HG02642 (cell line): ENCODE measurements around the gene ARL3.
"Not testable (repeated sequence)": the region's sequence is repeated elsewhere in the genome, so short reads cannot be mapped to it uniquely, and the experiment has no call there.

ENCODE experiments used
- ATAC-seq: cut with Tn5 transposase; IDR thresholded peaks from one replicate; pipeline ENCODE4 v1.9.1; 2021; ENCODE audit warnings: mild to moderate bottlenecking; ENCODE audit not compliant: unreplicated experiment, poor library complexity

Gene ARL3

DNA sequence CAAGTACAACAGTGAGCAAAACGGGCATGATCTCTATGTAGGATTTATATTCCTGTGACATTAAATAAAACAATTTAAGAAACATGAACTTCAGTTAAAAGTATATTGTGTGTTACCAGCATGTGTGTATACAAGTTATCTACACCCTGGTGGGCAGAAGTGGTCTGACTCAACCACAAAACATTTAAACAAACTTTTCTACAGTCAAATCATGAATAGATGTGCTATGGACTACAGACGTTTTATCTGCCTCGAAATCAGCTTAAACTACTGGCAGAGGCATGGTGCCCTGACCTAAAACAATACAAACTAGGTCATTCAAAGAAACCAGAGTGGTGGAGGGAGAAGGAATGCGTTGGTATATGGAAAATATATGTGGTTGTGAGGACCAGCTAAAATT is 3.6 kb downstream of the ARL3 start:
- no peak for ATAC-seq

DNA sequence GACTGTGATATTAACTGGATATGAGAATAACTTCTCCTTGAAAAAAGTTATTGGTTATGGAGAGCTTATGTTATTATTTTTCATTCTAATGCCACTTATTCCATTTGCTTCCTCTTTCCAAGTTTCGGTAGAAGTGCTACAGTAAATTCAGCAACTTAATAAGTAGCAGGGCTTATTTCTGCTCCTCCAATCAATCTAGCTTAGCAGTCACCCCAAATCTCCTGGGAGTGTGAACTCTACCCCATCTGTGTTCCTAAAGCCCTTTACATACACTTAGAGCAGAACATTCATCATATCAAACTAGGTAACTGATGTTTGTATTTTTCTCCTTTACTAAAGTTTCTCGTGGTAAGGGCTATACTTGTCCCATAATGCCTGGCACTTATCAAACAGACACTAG is 8.7 kb downstream of the ARL3 start:
- ATAC-seq = no peak

DNA sequence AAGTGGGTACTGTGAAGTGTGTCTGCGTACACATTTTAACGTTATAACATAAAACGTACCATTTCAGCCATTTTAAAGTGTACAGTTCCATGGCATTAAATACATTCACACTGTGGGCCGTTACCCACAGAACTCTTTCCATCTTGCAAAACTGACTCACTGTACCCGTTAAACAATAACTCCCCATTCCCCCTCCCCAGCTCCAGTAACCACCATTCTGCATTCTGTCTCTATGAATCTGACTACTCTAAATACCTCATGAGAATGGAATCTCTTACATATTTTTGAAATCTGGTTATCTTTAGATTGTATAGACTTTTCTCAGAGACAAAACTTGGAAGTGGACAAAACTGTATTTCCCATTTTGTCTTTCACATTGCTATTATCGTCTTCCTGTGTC is 9.3 kb downstream of the ARL3 start:
- no peak for ATAC-seq

DNA sequence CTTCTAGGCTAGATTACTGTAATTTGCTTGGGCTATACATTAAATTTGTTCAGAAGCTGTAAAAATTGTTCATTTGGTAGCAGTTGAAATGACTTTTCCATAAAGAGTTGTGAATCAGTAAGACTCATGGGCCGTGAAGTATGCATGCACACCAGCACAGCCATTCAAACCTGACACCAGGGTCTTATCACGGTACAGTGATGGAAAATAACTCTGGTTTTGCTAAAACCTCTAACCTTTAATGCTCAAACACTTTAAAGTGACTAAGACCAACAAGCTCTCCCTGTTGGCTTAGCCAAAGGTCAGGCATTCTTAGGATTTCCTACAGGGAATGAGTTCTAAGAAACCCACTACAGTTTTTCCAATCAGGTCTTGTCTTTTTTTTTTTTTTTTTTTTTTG is 11.5 kb downstream of the ARL3 start:
- no peak for ATAC-seq

DNA sequence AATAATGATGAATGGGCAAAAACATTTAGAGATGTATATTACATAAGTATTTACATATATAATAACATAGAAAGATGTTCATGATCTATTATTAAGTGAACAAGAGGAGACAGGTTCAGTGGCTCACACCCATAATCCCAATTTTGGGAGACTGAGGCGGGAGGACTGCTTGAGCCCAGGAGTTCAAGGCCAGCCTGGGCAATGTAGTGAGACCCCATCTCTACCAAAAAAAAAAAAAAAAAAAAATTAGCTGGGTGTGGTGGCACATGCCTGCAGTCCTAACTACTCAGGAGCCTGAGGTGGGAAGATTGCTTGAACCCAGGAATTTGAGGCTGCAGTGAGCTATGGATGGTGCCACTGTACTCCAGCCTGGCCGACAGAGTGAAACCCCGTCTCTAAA is 12.4 kb downstream of the ARL3 start:
- ATAC-seq = no peak

DNA sequence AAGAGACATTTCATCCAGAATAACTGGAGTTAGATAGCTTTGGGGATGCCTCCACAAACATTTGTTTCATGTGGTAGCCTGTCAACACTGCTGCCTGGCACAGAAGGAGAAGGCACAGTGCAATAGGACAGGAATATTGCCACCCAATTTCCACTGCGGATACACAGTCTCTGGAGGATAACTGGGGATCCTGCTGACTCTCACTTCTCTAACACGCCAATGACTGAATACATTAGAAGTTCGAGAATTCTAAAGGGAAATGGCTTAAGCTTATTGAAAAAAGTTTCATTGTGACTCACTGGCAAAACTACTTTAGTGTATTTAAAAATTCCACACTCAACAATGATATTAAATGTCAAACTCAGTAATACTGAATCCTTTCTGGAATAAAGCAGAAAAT is 12.9 kb downstream of the ARL3 start:
- ATAC-seq = no peak

DNA sequence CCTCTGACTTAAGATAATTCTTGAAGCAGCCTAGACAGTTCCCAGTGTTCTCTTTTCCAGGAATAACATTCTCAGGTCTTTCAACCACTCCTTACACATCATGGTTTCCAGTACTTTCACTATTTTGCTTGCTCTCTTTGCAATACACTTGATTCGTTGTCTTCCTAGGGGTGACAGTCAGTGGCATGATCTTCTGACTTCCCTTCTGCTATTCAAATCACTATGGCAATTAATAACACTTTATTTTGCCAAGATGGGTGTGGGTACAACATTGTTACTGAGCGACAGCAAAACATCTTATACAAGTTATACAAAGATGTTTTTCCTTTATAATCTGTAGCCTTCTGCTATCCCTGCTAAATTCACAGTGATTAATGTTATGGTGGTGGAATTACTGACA is 15.3 kb downstream of the ARL3 start:
- no peak for ATAC-seq

DNA sequence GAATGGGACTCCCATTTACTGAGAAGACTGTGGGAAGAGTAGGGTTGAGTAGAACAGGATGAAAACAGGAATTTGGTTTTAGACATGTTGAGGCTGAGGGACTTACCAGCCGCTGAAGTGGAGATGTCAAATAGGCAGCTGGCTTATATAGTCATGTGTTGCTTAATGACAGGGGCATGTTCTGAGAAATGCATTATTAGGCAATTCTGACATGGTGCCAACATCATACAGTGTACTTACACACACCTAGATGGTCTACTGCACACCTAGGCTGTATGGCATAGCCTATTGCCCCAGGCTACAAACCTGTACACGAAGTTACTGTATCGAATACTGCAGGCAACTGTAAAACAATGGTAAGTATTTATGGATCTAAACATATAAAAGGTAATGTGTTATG is 17.5 kb downstream of the ARL3 start:
- ATAC-seq = no peak

DNA sequence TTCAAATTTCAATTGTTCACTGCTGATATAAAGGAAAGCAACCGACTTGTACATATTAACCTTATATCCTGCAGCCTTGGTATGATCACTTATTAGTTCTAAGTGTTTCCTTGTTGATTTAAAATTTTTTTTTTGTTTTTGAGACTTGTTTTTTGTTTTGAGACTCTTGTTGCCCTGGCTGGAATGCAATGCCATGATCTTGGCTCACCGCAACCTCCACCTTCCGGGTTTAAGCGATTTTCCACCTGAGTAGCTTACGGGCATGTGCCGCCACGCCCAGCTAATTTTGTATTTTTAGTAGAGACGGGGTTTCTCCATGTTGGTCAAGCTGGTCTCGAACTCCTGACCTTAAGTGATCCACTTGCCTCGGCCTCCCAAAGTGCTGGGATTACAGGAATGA is 18.8 kb downstream of the ARL3 start:
- ATAC-seq = not testable (repeated sequence)

DNA sequence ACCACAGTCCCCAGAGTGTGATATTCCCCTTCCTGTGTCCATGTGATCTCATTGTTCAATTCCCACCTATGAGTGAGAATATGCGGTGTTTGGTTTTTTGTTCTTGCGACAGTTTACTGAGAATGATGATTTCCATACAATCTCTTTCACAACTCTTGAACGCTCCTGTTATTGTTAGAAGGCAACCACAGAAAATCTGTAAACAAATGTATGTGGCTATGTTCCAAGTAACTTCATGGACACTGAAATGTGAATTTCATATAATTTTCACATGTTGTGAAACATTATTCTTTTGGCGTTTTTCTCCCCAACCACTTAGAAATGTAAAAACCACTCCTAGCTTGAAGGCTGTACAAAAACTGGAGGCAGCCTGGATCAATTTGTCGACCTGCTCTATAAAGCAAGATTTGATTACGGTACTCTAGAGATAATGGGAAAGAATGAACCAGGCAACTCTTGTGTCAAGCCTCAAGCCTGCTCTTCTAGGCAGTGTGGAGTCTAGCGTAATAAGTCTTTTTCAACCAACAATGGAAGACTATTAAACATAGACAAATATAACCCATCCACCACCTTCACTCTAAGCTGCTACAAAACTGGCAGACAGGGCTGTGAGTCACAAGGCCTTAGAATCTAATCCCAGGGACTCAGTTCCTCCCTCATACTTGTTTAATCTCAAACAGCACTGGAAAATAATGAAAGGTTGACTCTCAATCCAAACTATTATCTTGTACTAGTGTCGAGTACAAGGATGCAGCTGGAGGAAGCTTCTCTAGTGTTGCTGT is 22.7 kb downstream of the ARL3 start:
- ATAC-seq = no peak

DNA sequence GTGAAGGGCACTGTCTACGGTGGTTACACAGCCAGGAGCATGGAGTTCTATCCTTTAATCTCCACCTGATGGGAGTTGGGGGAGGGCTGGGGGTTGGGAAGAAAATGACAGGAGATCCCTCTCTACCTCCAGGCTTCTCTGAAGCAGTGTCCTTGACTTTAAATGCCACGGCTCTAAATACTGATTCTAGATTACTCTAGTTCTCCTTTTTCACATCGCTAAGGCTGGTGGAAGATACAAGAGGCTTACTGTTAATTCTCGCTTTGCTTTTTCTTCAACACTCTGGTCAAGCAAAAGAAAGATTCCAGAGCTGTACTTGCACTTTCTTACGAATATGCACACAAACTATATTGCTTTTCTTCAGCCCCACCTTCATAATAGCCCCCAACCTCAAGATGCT is 30.5 kb downstream of the ARL3 start:
- no peak for ATAC-seq

DNA sequence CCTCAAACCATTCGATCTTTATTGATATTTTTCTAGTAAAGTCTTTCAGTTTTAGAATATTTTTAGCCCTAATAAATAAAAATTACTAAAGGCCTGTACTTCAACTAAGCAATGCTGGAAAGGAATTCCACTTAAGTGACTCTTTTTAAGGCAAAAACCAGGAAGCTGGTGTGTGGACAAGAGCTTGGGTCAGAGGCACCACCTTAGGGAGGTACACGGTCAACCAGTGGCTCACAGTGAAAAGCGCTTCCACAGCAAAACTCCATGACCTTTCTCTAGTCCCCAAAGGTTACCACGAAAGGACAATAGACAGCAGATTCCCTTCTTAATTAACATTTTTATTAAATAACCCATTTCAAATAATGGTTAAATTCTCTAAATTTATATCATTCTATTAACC is 31.2 kb downstream of the ARL3 start:
- ATAC-seq = no peak

DNA sequence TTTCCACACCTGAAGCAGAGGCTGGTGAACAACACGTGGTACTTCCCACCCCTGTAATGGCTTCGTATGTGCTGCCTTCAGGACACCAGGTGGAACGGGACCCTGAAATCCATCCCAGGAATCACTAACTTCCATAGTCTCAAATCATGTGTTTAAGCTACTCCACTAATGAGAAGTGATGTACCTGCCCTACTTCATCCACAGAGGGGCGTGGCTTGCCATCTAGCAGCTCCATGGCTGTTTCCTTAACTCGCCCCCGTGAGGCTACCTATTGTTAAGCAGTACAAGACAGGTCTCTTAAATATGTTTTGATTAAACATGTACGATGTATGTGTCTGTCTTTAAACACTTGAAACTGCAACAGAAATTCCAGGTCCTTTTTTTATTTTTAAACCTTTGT is 31.8 kb downstream of the ARL3 start:
- ATAC-seq = no peak

DNA sequence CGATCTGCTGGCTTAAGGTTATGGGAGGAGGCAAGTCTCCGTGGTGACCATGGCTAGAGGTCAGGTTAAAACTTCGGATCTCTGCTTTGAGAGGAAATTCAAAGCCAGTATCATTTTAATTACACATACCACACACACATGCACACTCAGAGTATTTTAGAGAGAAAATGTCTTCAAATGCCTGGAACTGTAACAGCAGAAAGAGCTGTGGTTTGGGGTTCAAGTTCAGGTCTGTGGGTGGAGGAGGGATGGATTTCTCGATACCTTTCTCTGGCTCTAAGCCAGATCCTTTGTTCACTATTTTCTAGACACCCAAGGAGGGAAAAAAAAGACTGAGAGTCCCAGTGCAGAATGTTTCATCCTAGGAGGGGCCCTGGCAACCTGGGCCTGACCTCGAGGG is 32.5 kb downstream of the ARL3 start:
- ATAC-seq = no peak

DNA sequence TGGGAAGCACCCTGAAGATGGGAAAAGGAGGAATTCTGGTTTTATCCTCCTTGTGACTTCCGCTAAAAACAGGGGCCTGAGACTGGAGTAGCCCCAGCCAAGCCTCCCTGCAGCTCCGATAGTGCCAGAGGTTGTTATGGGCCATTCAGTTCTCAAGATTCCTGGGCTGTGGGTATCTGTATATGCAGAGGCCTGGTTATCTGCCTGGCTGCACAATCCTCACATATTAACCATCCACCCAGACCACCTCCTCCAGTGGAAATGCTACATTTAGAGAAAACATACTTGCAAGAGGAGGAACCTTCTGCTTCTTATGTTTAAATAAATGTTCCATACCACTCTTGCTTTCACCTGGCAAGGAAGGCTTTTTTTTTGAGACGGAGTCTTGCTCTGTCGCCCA is 34.6 kb downstream of the ARL3 start:
- ATAC-seq = no peak

DNA sequence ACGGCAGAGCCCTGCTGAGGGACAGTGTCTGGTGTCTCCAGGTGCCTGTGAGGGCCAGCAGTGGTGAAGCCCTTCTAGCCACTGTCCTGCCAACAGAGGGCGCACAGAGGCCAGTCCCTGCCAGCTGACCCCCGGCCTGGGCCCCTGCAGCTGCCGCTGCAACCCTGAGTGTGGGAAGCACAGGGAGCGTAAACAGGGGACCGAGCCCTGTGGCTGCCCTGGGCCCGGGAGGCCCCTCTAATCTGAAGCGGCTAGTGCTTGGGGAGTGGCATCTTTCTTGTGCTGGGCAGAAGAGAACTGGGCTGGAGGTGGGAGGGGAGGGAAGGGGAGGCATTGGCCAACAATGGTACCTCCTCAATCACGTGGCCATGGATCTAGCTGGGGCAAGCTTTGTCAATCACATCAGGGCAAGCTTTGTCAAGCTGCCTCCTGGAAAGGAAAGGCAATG is 35.3 kb downstream of the ARL3 start:
- no peak for ATAC-seq

DNA sequence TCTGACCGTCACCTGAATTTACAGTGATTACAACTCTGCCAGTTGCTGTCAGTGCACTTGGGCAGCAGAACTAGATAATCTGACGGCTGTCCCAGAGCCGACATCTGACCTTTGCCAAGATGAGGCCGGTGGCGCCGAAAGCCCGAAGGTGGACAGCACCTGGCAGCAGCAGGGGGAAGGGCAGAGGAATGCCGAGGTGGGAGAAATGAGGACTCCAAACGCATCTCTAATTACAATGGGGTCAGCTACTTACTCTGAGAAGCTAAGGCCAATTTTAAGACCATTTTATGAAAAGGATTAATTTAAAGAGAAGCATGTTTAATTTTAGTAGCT is 36.2 kb downstream of the ARL3 start:
- no peak for ATAC-seq

DNA sequence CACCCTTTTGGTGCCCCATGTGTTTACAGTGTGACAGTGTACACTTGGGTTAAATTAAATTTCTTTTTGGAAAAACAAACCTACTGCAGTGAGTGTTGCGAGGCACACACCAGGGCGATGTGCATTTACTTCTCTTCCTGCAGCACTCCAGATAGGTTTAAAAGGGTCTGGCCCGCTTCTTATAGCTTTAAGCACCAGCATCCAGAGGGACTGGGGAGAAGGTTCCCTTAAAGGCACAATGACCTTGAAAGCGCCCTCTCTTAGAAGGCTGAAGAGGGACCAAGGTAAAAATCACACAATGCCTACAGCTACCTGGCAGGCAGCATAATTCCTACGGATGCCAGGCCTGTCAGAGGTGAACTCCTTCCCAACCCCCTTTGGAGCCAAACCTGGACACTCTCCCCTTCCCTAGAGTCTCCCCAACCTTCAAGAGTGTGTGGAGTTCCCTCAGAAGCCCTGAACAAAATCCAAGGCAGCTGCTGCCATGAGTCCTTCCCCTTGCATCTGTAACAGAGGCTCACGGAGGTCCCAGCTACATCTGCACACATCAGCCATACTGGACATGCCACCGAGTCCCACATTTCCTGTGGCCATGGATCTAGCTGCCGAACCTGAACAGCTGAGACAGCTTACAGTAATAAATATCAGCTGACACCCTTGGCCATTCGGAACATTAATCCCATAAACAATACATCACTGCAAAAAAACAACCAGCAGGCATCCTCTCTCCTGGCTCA is 36.7 kb downstream of the ARL3 start:
- ATAC-seq = no peak

DNA sequence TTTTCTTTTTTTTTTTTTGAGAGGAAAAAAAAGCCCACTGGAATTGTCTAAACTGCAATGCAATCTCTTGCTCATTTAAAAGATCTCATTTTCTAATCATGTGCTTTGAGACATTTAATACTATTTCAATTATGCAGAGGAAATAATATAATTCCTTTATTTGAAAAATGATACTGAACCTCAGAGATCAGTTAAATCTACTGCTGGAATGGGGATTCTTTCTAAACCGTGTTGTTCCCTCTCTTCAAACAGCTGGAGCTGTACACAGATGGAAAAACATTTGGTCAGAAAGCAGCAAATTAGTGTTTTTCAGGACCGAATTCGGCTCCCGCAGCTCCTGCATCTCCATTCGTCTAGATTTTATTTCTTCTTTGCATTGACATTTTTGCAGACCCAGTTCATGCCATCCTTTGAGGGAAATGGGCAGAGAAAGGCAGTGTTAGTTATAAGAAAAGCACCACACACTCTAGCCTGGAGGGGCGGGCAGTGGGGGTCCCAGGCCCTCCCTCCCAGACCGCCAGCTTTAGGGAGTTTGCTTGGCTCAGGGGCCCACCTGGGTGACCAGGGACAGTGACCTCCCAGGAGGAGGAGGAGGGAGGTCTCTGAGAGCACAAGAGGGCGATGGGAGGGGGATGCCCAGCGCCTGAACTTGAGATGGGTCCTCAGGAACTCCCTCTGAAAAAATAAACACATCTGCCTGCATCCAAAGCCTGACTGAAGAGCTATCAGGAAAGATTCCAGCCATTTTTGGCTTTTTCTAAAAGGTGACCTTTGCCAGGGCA is 37.5 kb downstream of the ARL3 start:
- no peak for ATAC-seq

DNA sequence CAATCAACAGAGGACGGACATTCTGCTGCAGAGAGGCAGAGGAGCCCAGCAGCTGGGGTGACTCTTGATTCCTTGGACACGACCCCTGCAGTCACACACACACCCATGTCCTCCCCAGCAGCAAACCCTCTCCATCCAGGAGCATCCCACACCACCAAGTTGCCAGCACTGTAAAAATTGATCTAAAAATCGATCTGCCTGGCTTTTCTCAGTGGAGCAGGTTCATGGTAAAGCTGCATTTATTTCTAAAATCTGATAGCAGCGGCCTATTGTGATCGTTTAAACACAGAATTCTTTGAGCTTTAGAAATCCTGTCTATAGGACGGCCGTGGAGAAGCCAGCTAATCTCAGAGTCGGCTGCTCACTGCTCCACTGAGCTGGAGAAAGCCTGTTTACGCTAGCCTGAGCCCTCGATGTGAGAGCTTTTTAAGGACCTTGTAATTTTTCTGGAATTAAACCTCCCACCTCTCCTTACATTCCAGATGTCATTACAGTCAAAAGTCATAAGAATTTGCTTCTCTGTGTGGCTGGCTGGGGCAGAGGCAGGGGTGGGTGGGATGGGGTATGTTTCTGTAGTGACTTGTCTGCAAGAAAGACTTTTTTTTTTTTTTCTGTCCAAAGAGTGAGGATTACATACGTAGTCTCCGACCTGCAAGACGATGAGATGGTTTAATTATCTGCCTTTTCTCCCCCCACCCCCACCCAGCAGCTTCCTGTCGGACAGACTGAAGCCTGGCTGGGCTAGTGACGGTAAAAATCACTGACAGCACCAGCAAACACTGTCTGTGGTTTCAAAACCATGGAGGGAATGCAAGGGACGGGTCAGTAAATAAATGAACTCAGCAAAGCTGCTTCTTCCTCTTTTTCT is 38.3 kb downstream of the ARL3 start:
- no peak for ATAC-seq
